GM19240 (cell line): Measurements from ENCODE around the gene ALDH1A1.
"Not testable (repeated sequence)": the region's sequence is repeated elsewhere in the genome, so short reads cannot be mapped to it uniquely, and the experiment has no call there.

Source experiments
- DNase-seq: peaks from one replicate; pipeline ENCODE4 v3.0.0; 2011; ENCODE audit warnings: low spot score; ENCODE audit not compliant: insufficient read length

Gene ALDH1A1

DNA sequence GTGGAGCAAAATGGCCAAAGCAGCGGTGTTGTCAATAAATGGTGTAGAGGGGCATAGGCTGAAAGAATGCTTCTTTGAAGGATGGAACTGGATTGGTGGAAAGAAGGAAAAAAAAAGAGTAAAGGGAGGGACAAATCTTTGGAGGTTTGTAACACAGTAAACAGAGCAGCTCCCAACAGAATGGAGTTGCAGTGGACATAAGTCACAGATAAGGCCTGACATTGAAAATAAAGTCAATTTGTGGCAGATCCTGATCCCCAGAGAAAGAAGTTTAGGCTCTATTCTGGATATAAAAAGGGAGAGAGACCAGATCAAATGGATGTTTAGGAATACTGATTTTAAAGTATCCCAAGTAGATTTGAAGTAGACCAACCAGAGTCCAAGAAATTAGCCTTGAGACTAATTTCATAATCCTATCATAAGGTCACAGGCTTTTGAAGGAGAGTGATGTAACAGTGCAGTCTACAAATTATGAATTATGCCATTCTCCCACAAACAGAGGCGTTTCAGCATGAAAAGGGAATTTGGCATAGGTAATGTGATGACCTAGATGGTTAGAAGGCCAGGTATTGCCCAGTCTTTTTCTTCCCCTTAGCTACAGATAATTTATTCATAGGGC, 8.9 kb downstream of the ALDH1A1 start:
- no peak for DNase-seq

DNA sequence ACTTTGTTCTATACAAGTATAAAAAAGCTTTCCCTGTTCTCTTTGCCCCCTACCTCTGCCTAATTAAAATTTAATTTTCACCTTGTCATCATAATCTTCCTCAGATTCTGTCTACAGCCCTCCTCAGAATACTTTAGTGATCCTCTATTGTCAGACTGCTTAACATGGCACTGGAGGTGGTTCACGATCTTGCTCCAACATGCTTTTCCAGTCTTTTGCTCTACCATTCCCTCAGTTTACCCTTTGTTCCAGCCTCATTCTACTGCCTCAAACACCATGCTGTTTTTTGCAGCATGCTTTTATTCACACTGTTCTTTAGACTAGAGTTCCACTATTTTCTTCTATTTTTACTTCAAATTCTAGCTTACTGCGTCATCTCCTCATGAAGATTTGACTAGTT, 10.4 kb downstream of the ALDH1A1 start:
- DNase-seq, result no peak

DNA sequence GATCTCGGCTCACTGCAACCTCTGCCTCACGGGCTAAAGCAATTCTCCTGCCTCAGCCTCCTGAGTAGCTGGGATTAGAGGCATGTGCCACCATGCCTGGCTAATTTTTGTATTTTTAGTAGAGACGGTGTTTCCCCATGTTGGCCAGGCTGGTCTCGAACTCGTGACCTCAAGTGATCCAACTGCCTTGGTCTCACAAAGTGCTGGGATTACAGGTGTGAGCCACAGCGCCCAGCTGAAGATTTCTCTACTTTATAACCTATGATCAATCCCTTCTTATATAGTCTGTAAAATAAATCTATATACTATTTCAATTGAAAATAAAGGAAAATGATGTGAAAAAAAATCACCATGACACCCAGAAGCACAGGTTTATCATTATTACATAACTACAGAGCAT, 13.3 kb downstream of the ALDH1A1 start:
- not testable (repeated sequence) for DNase-seq

DNA sequence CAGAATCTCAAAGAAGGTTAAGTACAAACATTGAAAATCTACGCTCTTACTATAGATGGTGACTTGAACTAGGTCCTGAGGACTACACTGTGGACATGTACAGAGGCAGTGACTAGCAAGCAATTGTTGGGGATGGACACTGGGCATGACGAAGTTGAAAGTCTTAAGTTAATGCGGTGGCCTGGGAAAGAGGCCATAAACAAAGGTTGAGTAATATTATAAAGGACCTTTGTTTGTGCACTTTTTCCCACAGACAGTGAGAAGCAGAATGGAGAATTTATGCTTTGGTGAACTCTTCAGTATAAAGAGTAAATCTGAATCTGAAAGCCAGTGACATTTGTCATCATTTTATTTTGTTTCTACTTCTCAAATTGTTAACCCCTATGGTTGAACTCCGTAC, 15.3 kb downstream of the ALDH1A1 start:
- no peak for DNase-seq

DNA sequence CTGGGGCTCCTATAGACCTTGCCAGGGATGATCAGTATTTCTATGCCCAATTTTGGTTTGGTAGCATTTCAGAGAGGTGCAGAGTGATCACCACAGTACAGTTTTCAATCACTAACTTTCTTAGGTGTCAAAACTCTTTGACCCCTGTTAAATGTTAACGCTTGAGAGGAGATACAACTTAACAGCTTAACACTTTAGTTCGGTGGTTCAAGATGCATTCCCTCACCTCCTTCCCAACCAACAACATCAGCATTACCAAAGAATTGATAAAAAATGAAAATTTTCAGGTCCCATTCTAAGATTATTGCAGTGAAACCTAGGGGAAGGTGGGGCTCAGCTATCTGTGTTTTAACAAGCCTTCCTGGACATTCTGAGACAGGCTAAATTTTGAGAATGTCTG, 16.2 kb downstream of the ALDH1A1 start:
- no peak for DNase-seq

DNA sequence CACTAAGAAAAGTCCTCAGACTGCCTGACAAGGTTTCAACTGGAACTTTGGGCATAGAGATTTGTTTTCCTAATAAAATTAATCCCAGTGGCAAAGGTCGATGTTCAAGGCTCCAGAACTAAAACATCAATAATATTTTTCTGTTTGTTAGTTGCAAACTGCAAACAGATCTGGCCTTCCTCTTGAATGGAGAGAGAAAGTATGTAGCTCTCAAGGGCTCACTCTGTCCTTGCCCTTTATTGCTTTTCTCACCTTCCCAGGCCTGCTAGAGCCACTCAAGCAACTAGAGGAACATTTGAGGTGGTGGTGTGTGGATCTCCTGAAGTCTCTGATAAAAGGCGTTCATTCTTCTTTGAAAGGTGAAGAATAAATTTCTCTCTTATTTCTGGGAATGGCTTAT, 16.6 kb downstream of the ALDH1A1 start:
- DNase-seq, result no peak

DNA sequence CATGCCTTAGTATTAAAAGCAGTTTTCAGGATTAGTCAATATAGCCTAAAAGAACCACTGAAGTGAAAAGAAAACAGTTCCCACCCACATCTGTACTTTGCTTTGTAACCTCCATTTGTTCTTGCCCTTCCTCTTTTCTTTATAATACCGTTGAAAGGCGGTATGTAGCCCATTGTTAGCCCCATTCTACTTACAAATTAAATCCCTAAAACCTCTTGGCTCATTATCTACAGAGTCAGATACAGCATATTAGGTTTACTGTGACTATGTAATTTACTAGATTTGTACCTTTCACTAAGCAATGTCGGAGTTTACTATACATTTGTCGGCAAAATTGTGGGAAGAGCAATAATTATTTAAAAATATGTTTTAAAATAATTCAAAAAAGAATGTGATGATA, 17.3 kb downstream of the ALDH1A1 start:
- DNase-seq, result no peak

DNA sequence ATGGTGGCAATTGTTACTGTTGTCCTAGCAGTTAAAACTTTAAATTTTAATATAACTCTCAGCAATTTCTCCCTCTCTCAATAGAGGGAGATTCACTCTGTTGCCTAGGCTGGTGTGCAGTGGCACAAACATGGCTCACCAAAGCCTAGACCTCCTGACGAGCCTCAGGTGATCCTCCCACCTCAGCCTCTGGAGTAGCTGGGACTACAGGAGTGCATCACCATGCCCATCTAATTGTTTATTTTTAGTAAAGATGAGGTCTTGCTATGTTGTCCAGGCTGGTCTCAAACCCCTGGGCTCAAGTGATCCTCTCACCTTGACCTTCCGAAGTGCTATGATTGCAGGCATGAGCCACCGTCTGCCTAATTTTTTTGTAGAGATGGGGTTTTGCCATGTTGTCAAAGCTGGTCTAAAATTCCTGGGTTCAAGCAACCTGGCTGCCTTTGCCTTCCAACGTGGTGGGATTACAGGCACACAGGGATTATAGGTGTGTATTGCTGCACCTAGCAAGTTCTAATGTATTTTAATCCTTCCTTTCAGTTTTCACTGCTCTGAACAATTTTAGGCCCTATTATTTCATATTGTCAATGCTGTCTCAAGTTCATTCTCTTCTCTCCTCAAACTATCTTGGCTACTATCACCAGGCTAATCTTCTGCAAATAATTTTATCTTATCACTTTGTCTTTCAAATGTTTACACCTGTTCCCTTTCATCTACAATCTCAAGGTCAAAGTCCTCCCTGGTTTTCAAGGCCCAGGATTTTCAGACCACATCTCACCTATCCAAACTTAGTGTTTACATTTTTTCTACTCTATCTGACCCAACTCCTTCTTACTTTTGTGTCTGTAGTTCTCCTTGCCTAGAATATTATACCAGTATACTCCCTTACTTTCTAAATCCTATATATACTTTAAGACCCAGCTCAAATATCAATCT, 18.9 kb downstream of the ALDH1A1 start:
- no peak for DNase-seq

DNA sequence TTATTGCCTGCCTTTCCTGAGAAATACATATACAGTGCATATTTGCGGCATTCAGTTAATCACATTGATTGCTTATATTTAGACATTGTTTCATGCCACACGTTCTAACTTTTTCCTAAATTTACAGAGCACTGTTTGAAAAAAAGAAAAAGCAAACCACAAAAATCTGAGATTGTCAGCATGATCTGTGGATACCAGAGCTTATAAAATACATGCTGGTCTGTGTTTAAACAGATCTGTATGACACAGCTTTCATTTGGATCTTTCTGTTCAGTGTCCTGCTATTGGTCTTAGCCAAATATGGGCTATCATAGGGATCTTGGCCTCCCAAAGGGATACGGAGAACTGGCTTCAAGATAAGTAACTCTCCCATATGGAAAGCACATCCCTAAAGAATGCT, 20.2 kb downstream of the ALDH1A1 start:
- DNase-seq, result no peak

DNA sequence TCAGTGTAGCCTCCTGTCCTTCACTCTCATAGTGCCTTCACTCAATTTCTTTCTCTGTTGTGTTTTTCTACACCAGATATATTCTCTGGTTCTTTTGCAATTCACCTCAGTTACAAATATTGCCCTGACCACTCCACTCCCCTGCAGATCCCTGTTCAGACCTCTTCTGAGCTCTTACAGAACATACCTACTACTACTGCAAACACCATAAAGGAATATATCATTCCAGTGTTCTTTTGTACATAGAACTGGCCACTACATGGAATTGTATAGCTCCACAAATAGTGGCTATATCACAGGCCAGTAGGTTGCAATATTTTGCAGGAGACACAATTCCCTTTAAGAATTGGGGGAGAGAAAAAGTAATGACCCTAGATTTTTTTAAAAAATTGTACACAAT, 21.0 kb downstream of the ALDH1A1 start:
- no peak for DNase-seq

DNA sequence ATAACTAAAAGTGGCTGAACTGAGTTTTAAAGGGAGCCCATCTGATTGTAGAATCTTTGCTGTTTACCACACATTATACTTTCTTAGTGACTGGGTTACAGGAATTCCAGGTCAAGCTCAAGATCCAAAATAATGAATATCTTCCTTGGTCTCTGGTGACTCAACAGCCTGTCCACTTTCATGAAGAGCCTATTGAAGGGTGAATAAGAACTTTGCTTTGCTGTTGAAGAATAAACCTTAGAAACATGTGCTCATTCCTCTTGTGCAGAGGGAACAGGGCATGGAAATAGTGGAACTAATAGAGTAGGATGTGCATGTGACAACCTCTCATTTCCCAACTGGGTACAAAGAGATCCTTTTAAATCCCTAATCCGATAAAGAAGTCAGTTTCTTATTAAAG, 21.4 kb downstream of the ALDH1A1 start:
- DNase-seq, result no peak

DNA sequence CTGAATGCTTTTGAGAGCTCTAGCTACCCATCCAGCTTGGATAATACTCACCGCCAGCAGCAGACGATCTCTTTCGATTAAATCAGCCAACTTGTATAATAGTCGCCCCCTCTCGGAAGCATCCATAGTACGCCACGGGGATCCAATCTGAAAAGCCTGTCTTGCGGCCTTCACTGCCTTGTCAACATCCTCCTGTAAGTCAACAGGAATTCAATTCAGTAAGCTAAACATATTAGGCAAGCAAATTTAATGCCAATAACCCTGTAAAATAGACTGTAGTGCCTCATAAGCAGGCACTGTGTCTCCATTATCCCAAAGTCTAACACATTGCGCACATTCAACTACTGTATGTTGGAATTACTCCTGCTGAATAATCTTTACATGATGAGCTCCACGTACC, 22.0 kb downstream of the ALDH1A1 start:
- no peak for DNase-seq

DNA sequence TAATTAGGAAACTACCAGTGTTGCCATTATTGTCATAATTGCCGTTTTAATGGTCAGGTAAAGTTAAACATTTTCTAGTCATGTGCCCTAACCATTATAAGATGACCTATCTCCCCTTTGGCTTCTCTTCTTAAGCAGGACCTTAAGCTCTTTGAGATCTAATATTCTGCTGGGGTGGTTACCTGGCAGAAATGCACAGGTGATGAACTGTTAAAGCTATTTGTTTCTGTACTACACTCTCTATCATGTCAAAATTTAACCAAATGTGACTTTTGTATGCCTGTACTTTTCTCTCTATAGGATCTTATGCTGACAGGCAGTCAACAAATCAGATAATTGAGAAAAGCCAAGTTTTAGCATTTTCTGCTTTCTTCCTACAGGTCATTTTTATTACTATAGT, 23.3 kb downstream of the ALDH1A1 start:
- DNase-seq, result no peak

DNA sequence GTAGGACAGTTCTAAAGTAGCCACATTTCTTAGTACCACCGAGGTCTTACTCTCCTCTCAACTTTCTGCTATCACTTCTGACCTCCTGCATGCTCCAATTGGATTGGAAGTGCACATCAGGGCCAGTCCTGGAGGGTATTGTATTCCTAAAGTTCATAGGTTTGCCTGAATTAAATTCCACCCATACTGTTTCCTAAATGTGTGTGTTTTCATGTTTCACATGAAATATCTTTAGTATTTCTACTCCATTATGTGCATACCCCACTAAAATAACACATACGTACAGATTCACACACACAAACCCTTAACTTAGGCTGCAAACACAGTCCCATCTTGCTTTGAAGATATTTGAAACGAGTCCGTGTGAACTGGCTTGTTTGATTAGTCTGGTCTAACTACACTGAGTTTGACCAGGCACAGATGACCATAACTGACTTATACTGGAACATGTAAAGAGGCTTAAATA, 24.8 kb downstream of the ALDH1A1 start:
- DNase-seq, result no peak

DNA sequence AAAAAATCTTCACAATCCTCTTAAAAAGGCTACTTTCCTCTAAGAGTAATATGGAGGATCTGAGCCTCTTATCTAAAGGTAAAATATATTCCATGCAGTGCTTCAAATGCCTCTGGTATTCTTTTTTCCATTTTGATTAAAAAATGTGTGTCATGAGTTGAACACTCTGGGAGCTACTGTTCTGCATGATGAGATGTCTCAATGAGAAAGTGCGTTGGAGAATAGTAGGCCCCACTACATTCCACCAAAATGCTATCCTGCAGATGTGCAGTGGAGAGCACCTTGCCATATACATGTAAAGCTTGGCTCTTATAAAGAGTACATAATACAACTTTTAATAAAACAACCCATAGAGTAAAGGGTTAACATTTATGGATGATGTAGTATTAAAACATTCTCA, 26.3 kb downstream of the ALDH1A1 start:
- DNase-seq, result no peak

DNA sequence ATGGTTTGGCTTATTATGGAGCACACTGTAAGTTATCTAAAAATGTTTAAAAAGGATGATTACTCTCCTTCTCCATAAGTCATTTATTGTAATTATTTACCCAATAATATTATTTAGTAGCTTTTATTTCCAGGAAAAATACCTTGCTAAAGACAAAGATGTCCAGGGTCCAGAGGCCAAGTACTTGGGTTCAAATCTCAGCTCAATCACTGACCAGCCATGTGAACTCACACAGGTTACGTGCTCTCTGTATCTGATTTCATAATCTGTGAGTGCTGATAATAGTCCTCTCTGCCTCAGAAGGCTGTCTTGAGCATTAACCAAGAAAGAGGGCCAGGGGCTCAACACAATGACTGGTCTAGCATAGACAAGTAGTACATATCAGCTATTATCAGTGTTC, 27.0 kb downstream of the ALDH1A1 start:
- no peak for DNase-seq

DNA sequence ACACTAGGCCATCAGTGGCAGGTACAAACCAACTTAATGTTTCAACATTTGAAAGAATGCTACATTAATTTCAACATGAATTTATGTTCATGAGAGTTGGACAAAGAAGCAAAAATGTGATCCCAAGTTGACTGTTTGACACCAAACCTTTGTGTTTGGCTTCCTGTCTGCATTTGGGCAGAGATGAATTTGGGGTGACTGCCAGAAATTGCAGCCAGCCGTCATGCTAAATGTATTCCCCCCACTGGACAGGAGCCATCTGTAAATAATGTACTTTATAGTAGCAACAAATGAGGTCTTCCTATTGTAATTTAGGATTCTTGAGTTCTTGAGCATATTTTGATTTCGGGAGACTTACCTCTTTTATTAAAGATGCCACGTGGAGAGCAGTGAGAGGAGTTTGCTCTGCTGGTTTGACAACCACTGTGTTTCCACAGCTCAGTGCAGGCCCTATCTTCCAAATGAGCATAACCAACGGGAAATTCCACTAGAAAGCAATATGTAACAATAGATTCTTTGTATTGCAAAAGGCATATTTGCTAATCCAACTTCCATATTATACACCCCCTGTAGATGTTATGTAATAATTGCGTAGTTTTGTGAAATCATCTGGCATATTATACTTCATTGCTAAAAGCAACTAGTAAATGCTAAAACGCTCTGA, 27.6 kb downstream of the ALDH1A1 start:
- no peak for DNase-seq

DNA sequence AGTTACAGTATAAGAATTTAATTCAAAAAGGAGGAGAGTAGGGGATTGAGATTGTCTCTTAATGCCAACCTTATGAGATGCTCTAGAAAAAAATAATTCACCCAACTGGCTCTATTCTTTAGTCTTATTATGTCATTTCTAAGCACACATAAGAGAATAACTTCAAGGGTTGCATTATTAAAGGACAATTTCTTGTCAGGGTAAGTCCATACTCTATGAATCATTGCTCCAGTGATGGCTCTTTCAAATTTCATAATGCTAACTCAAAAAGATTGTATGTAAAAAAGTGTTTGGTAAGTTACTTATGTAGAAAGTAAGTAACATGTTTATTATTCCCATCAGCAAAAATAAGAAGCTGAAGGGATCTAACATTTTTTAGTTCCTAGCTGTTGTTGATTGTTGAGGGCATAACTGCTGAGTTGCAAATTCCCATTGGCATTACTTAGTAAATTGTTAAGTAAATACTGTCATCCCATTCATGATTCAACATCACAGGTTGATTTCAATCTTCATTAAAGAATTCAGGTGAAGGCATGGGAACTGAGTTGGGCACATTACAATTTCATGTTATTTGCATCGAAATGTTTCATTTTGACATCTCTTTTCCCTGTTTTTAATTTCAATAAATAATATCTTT, 28.6 kb downstream of the ALDH1A1 start:
- DNase-seq, result no peak

DNA sequence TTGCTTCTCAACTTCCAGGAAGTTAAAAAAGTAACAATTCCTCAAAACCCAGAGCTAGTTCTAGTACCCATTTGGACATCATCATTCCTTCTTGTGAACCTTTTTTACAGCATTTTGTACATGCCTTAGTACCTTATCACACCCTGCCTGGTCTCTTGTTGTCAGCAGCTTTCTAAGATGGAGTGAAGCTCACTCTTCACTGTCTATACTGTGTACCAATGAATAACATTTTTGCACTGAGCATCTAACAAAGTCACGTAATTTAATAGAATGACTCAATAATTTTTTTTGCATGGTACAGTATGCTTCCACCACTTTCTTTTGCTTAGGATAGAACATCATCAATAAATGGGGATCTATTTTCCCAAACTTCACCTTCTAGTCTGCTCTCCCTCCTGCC, 29.8 kb downstream of the ALDH1A1 start:
- DNase-seq, result no peak

DNA sequence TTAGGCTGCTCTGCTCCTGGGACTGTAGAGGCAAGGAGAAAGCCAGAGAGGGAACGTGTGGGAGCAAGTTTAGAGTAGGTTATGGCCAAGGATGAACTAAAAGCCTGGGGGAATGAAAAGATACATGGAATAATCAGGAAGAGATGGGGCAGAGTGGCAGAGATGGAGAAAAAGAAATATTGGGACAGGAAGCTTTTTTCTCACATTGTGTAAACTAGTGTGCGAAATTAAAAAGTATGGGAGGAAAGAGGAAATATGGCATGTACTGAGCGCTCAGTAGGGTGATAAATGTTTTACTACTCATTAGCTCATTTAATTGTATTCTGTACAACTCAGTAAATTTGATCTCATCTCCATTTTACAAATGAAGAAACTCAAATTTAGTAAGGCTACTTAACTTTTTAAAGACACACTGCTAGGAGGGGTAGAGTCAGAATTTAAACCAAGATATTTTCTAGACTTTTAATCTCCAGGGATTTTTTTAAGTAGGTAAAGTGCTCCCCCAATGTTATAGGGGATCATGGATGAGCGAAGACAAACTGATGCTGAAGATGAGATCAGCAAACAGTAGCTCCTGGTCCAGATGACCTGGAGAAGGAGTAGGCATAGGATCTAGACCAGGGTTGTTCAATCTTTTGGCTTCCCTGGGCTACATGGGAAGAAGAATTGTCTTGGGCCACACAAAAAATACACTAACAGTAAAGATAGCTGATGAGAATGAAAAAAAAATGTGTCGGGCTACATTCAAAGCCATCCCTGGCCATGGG, 30.8 kb downstream of the ALDH1A1 start:
- no peak for DNase-seq
